Epithelial cell of proximal tubule (primary cell): Measurements from ENCODE around the gene KIF26B. TPM values are rescaled to one million over a fixed set of nuclear protein-coding genes. Genes with fewer than 3 reads are reported as not detected.

ENCODE experiments used
- DNase-seq: peaks from one replicate; pipeline ENCODE4 v3.0.0-alpha.2; 2011; ENCODE audit warnings: low read depth
- H3K4me3 ChIP-seq: 2 replicates; pipeline ENCODE4 v1.5.1; 2011; ENCODE audit warnings: low read depth, mild to moderate bottlenecking, low read length
- CTCF ChIP-seq: conservative IDR thresholded peaks from 2 replicates; pipeline ENCODE4 v1.5.1; 2012; ENCODE audit warnings: low read depth, mild to moderate bottlenecking, low read length
- total RNA-seq: library from RNA; depleted of rRNA; stranded (reverse); fragments of >200 nt; gene quantifications from 2 replicates; pipeline ENCODE4 v1.2.3, GENCODE V29; 2015

The KIF26B gene
- total RNA-seq, 1 donor from 2014 or later, result 2.8 TPM

GRCh38 chr1:245682638-245683628 lies 528.1 kb downstream of the KIF26B start:
- H3K4me3 ChIP-seq, result no peak overlapping the region
- DNase-seq, result no peak
- TF ChIP-seq CTCF, result no peak

GRCh38 chr1:245683676-245684075 lies 528.9 kb downstream of the KIF26B start:
- no peak overlapping the region for H3K4me3 ChIP-seq
- no peak for DNase-seq
- TF ChIP-seq CTCF, result no peak

- no peak overlapping the region for H3K4me3 ChIP-seq
- no peak for TF ChIP-seq CTCF
- DNase-seq, result no peak
Measured at GRCh38 chr1:245684166-245684565, 529.4 kb downstream of the KIF26B start.

- no peak for DNase-seq
- TF ChIP-seq CTCF, result no peak
- no peak overlapping the region for H3K4me3 ChIP-seq
Measured at GRCh38 chr1:245684571-245684970, 529.8 kb downstream of the KIF26B start.

- DNase-seq, result no peak
- no peak overlapping the region for H3K4me3 ChIP-seq
- TF ChIP-seq CTCF, result no peak
Measured at GRCh38 chr1:245685111-245685810, 530.5 kb downstream of the KIF26B start.

- no peak overlapping the region for H3K4me3 ChIP-seq
- TF ChIP-seq CTCF, result no peak
- DNase-seq, result no peak
Measured at GRCh38 chr1:245686006-245686405, 531.2 kb downstream of the KIF26B start.
